SKM-1 treated with dmso at 0.1 percent for 144 hours (cell line): ENCODE measurements around the gene SYCP3.

ENCODE experiments used
- DNase-seq: peaks from one replicate; lab custom pipeline; 2025; ENCODE audit not compliant: unreplicated experiment; lab: John Stamatoyannopoulos, UW

SYCP3 gene

GRCh38 chr12:101713930-101714329, 25.3 kb downstream of the SYCP3 start:
- no peak for DNase-seq

- DNase-seq: no peak
These were observed 26.1 kb downstream of the SYCP3 start for GRCh38 chr12:101713059-101713682.

- DNase-seq: no peak
These were observed 29.0 kb downstream of the SYCP3 start for GRCh38 chr12:101710288-101710687.

- no peak for DNase-seq
These were observed 32.0 kb downstream of the SYCP3 start for GRCh38 chr12:101707131-101707782.

GRCh38 chr12:101706403-101706802, 32.9 kb downstream of the SYCP3 start:
- DNase-seq: no peak

- no peak for DNase-seq
These were observed 35.8 kb downstream of the SYCP3 start for GRCh38 chr12:101703487-101703886.

GRCh38 chr12:101700299-101700820, 38.9 kb downstream of the SYCP3 start:
- DNase-seq: no peak

- DNase-seq: no peak
These were observed 40.4 kb downstream of the SYCP3 start for GRCh38 chr12:101698800-101699347.

- DNase-seq: peak; percentile 50
These were observed 41.1 kb downstream of the SYCP3 start for GRCh38 chr12:101697930-101698799.

GRCh38 chr12:101697197-101697929, 41.9 kb downstream of the SYCP3 start, which contains the start of gene CHPT1:
CHPT1 (plus strand) TSS chr12:101697640; CDS start chr12:101697862, 222 bp downstream.
- peak; percentile 36 for DNase-seq

GRCh38 chr12:101696251-101697196, 42.7 kb downstream of the SYCP3 start:
- peak; percentile 17 for DNase-seq

- no peak for DNase-seq
These were observed 43.6 kb downstream of the SYCP3 start for GRCh38 chr12:101695706-101696105.

GRCh38 chr12:101694986-101695385, 44.3 kb downstream of the SYCP3 start:
- DNase-seq: no peak

- DNase-seq: no peak
These were observed 44.9 kb downstream of the SYCP3 start for GRCh38 chr12:101694297-101694848.

GRCh38 chr12:101691503-101692096, 47.7 kb downstream of the SYCP3 start:
- DNase-seq: no peak

- DNase-seq: no peak
These were observed 48.6 kb downstream of the SYCP3 start for GRCh38 chr12:101690544-101691098.

- no peak for DNase-seq
These were observed 53.1 kb downstream of the SYCP3 start for GRCh38 chr12:101686176-101686575.

GRCh38 chr12:101685092-101685491, 54.2 kb downstream of the SYCP3 start:
- DNase-seq: no peak
